Kidney epithelial cell (primary cell): ENCODE data around the gene HTR1E. TPM values are rescaled to one million over a fixed set of nuclear protein-coding genes. Genes with fewer than 3 reads are reported as not detected.

Experiments
- total RNA-seq: library from RNA; depleted of rRNA; stranded (reverse); fragments of >200 nt; gene quantifications from 2 replicates; pipeline ENCODE4 v1.2.3, GENCODE V29; 2015

The HTR1E gene
- total RNA-seq, 1 donor from 2014 or later, result not detected

Other genes with a start within 250 kb of the HTR1E start
- gene CGA, start 157.6 kb downstream of the HTR1E start, total RNA-seq, result not detected in 2 replicates
- 30.2 and 35.8 TPM in 2 replicates for gene ZNF292, start 218.0 kb downstream of the HTR1E start, total RNA-seq